Spleen (tissue), 7 donors: ENCODE measurements around the gene FAM83C.

ENCODE experiments used
- POLR2A ChIP-seq, 3 donors: fragments of 450-650 bp; IDR thresholded peaks; one replicate each; pipeline ENCODE4 v1.5.1; 2017; ENCODE audit warnings: antibody characterized with exemption in 3 of 3, mild to moderate bottlenecking in 1 of 3
- TF ChIP-seq, protein P1 (sequence below), 11 experiments: fragments of 200-600 bp in 7 of 11; fragments of 450-650 bp in 4 of 11; sonication (generic) in 4 of 11; IDR thresholded peaks in 8 of 11; conservative IDR thresholded peaks in 3 of 11; 1 replicate in 7 of 11; 2 replicates in 4 of 11; pipeline versions ENCODE4 v1.4.0 to v1.8.0; 2016 to 2021; ENCODE audit warnings: antibody characterized with exemption in 11 of 11, inconsistent platforms in 4 of 11, mild to moderate bottlenecking in 1 of 11
- donor health status: DM: no; HTN: no; CAD: no; lungs with moderate emphysema.
- donor health status: DM: no; HTN: no; CAD: no.
- donor health status: DM: no; HTN: no; CAD: no.

DNA sequence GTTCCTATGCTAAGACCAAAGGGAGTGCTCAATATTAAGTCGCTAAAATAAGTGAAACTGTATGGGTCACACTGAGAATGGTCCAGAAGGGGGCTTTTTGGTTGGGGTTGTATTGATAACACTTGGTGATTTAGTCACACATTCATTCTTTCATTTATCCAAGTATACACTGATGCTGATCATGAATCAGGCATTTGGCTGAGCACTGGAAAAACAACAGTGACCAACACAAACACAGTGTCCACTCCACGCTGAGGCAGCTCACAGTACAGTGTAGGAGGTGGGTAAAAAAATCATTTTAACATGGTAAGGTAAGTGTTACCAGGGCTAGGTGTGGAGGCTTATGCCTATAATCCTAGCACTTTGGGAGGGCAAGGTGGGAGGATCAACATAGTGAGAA, 9.2 kb upstream of the FAM83C start:
- TF ChIP-seq, protein P1, sequence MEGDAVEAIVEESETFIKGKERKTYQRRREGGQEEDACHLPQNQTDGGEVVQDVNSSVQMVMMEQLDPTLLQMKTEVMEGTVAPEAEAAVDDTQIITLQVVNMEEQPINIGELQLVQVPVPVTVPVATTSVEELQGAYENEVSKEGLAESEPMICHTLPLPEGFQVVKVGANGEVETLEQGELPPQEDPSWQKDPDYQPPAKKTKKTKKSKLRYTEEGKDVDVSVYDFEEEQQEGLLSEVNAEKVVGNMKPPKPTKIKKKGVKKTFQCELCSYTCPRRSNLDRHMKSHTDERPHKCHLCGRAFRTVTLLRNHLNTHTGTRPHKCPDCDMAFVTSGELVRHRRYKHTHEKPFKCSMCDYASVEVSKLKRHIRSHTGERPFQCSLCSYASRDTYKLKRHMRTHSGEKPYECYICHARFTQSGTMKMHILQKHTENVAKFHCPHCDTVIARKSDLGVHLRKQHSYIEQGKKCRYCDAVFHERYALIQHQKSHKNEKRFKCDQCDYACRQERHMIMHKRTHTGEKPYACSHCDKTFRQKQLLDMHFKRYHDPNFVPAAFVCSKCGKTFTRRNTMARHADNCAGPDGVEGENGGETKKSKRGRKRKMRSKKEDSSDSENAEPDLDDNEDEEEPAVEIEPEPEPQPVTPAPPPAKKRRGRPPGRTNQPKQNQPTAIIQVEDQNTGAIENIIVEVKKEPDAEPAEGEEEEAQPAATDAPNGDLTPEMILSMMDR (IDR thresholded peaks at IDR 0.05 in 8 of 11, conservative IDR thresholded peaks at IDR 0.05 in 3 of 11) = no peak
- TF ChIP-seq POLR2A (IDR thresholded peaks at IDR 0.05) = no peak
